D341Med (cell line): Measurements from ENCODE around the gene ICAM4.
A peak's percentile ranks its signal among the peaks of the same experiment; 100 is the strongest.
"Not testable (repeated sequence)": the region's sequence is repeated elsewhere in the genome, so short reads cannot be mapped to it uniquely, and the experiment has no call there.

Experiments used
- DNase-seq: peaks from one replicate; pipeline ENCODE4 v3.0.0; 2012; ENCODE audit warnings: low spot score

ICAM4 gene

GRCh38 chr19:10269333-10270179, 17.2 kb upstream of the ICAM4 start:
- DNase-seq, result peak; percentile 93

- no peak for DNase-seq
Observed at GRCh38 chr19:10270180-10270615, 16.6 kb upstream of the ICAM4 start.

- DNase-seq, result no peak
Observed at GRCh38 chr19:10270616-10271394, 15.9 kb upstream of the ICAM4 start, which contains the start of gene ICAM1. ICAM1 (plus strand) TSS chr19:10271120; CDS start chr19:10271160, 40 bp downstream.

GRCh38 chr19:10271543-10272086, 15.1 kb upstream of the ICAM4 start:
- no peak for DNase-seq

GRCh38 chr19:10274589-10274988, 12.2 kb upstream of the ICAM4 start:
- DNase-seq, result no peak

GRCh38 chr19:10277795-10278589, 8.8 kb upstream of the ICAM4 start:
- no peak for DNase-seq

GRCh38 chr19:10278935-10279334, 7.8 kb upstream of the ICAM4 start:
- DNase-seq, result no peak

GRCh38 chr19:10279737-10280442, 6.9 kb upstream of the ICAM4 start:
- no peak for DNase-seq

GRCh38 chr19:10282043-10282442, 4.7 kb upstream of the ICAM4 start:
- DNase-seq, result not testable (repeated sequence)

GRCh38 chr19:10283301-10284064, 3.3 kb upstream of the ICAM4 start:
- DNase-seq, result no peak

- DNase-seq, result no peak
Observed at GRCh38 chr19:10284065-10284959, 2.4 kb upstream of the ICAM4 start.

- no peak for DNase-seq
Observed at GRCh38 chr19:10284960-10285278, 1.8 kb upstream of the ICAM4 start.

- no peak for DNase-seq
Observed at GRCh38 chr19:10285393-10285792, 1.4 kb upstream of the ICAM4 start.

- peak; percentile 93 for DNase-seq
Observed at GRCh38 chr19:10288662-10289166, 2.0 kb downstream of the ICAM4 start.

GRCh38 chr19:10289167-10289835, 2.5 kb downstream of the ICAM4 start:
- DNase-seq, result peak; percentile 87

- peak; percentile 80 for DNase-seq
Observed at GRCh38 chr19:10289836-10290356, 3.1 kb downstream of the ICAM4 start, which contains the start of gene ICAM5. ICAM5 (plus strand) TSS chr19:10289952; CDS start chr19:10290044, 92 bp downstream.

- DNase-seq, result no peak
Observed at GRCh38 chr19:10290357-10290875, 3.7 kb downstream of the ICAM4 start.

GRCh38 chr19:10290876-10291553, 4.3 kb downstream of the ICAM4 start:
- DNase-seq, result peak; percentile 77
